Measurements from ENCODE around the gene PTCD3.
A peak's percentile ranks its signal among the peaks of the same experiment; 100 is the strongest.

Gene PTCD3

DNA sequence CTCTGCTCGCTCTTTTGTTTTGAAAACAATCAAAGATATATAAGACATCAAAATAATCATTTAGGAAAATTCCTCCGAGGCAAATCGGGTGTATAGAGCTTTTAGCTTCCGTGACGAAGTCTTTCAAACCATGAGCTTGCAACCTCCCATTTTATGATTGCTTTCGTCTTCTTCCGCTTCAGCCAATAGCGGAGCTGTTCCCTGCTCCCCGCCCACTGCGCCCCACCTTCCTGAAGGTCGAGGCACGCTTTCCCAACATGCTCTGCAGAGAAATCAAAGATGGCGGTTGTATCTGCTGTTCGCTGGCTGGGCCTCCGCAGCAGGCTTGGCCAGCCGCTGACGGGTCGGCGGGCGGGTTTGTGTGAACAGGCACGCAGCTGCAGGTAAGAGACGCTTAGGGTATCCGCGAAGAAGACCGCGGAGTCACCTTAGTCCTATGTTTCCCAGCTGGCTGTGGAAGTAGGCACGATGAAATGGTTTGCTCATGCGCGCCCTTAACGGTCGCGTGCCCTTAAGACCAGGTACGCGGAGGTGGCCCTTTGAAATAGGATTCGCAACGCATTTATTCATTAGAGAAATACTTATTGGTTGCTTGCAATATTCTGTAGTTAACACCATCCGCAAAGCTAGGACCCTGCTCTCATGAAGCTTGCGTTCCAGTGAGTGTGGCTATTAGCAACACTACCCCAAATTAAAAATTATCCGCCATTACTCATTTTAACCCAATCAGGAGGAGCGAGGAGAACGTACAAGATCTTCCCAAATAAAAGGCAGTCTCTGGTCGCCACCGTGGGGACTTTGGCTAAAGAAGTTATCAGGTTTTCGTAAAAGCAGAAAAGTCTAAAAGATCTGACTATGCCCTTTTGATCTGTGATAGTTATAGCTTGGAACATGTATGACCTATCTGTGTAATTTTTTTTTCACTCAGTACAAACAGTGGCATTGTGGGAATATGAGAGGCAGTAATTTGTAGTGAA is at the start of gene PTCD3:
PTCD3 (plus strand) TSS at position 267 of the 977 bp plus-strand sequence; CDS start at position 280, 13 bp downstream.
- DNase-seq (ENCODE audit: low spot score): peak; percentile 98

- no peak for DNase-seq (ENCODE audit: low spot score)
Measured at GRCh38 chr2:86056590-86057331, 49.3 kb upstream of the PTCD3 start.

DNA sequence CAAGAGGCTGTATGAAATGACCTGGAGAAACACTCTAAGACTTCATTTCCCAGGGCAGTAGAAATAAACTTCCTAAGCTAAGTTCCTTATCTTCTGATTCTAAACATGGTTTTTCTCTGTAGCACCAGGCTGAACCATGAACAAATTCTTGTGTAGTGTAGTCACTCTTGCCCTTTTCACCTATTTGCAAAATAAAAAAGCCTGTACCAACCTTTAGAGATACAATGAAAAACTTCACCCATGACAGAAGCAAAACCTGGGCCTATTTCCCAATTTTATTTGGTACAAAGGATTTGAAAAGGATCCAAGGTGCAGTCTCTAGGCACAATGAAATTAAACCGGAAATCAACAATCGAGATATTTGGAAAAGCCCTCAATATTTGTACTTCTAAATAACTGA is 44.0 kb upstream of the PTCD3 start:
- DNase-seq (ENCODE audit: low spot score): no peak

- no peak for DNase-seq (ENCODE audit: low spot score)
Measured at GRCh38 chr2:86064006-86064405, 42.0 kb upstream of the PTCD3 start.

DNA sequence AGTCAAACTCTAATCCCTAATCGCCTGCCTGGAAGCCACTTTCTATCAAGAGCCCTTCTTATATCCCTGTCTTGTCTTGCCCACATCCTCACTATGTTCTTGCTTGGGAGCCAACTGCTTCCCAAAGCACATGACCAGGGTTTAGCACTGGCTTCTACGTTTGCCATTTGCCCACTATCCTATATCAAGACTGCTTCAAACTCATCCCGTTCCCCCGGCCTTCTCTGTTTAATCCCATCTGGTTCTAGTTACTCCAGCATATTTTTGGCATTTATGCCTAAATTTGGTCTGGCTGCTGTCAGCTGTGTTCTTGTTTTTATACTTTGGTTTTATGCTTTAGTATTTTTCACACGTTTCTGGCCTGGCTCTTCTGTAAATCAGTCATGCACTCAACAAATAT is 40.5 kb upstream of the PTCD3 start:
- no peak for DNase-seq (ENCODE audit: low spot score)

DNA sequence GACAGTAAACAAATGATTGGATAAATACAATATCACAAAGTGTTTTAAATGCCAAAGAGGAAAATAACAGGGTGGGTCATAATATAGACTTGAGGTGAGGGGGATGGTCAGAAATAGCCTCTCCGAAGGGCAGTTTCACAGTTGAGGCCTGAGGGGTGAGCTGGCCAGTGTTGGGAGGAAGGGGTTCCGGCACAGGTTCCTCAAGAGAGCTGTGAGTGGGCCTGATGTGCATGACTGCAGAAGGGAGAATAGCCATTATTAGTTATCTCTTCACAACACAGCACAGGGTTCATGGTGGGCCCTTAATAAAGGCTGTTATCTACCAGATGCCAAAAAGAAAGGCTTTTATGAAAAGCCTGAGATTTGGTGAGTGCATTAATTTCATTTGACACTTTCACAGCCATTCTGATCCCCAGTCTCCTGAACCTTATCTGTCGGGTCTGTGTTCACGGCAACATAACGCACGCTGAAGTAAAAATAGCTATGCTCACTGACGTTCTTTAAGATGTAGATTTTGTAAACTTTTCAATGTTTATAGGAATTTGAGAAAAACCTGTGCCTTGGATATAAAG is 39.9 kb upstream of the PTCD3 start:
- DNase-seq (ENCODE audit: low spot score): no peak

- no peak for DNase-seq (ENCODE audit: low spot score)
Measured at GRCh38 chr2:86066915-86067314, 39.1 kb upstream of the PTCD3 start.

GRCh38 chr2:86068136-86068588 is 37.9 kb upstream of the PTCD3 start:
- no peak for DNase-seq (ENCODE audit: low spot score)

GRCh38 chr2:86068648-86069047 is 37.4 kb upstream of the PTCD3 start:
- no peak for DNase-seq (ENCODE audit: low spot score)

DNA sequence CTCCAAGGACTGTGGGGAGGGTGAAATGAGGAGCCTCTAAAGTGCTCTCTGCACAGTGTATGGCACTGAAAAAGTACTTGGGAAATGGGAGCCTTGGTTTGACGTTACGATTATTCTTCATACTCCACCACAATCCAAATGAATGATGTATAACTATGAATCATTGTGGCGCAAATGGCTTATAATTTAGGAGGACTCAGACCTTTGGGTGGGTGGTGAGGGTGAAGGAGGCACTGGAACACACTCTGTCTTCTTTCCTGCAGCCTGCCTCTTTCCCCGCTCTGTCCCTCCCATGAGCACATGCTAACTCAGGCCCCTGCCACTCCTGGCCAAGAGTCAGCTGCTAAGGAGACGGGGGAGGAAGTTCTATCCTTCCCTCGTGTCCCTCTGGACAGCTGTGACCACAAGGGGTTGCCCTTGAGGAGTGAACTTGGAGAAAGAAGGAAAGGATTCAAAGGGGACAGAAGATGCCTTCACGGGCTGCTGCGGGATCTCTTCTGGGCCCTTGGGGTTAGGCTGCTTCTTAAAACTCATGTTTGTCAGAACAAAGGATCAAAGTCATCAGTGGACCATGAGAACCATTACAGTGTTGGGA is 36.8 kb upstream of the PTCD3 start:
- DNase-seq (ENCODE audit: low spot score): no peak

GRCh38 chr2:86069783-86070339 is 36.2 kb upstream of the PTCD3 start:
- DNase-seq (ENCODE audit: low spot score): no peak

GRCh38 chr2:86070868-86071267 is 35.2 kb upstream of the PTCD3 start:
- no peak for DNase-seq (ENCODE audit: low spot score)

DNA sequence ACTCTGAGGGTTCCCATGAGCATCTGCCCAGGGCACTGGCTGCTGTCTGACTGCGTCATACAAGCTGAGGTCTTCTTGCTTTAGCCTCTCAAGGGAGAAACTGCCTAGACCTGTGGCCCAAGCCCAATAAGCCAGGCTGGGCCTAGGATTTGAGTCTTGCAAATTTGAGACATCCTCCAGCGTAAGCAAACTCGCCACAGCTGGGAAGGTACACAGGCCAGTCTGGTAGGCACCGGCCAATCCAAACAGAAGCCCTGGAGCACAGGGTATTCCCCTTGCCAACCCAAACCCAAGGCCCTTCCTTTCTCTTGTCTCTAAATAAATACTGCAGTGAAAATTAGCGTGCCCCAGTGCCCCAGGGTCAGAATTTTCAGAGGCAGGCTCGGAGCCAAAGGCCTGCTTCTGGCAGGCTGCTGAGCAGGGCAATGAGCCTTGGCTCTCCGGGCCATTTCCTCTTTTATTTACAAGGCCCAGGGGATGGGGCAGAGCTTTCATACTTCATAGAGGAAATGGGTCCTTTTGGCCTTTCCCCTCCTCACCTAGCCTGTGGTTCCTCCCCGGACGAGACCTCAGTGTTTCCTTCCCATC is 33.7 kb upstream of the PTCD3 start:
- DNase-seq (ENCODE audit: low spot score): peak; percentile 11

- no peak for DNase-seq (ENCODE audit: low spot score)
Measured at GRCh38 chr2:86073225-86073624, 32.8 kb upstream of the PTCD3 start.

- no peak for DNase-seq (ENCODE audit: low spot score)
Measured at GRCh38 chr2:86074256-86074655, 31.8 kb upstream of the PTCD3 start.

- DNase-seq (ENCODE audit: low spot score): no peak
Measured at GRCh38 chr2:86074811-86075210, 31.2 kb upstream of the PTCD3 start.

- no peak for DNase-seq (ENCODE audit: low spot score)
Measured at GRCh38 chr2:86075886-86076285, 30.1 kb upstream of the PTCD3 start.

GRCh38 chr2:86078774-86079545 is 27.1 kb upstream of the PTCD3 start:
- peak; percentile 82 for DNase-seq (ENCODE audit: low spot score)

- DNase-seq (ENCODE audit: low spot score): peak; percentile 80
Measured at GRCh38 chr2:86079981-86080911, 25.8 kb upstream of the PTCD3 start.

GRCh38 chr2:86081724-86082123 is 24.3 kb upstream of the PTCD3 start:
- DNase-seq (ENCODE audit: low spot score): no peak
